Ishikawa (cell line): Measurements from ENCODE around the gene ZDHHC24.

ENCODE experiments used
- CEBPB ChIP-seq: IDR thresholded peaks from 2 replicates; pipeline ENCODE4 v1.6.1; 2012
- CREB1 ChIP-seq: IDR thresholded peaks from 2 replicates; pipeline ENCODE4 v1.6.1; 2012; ENCODE audit warnings: low read depth
- EP300 ChIP-seq: IDR thresholded peaks from 2 replicates; pipeline ENCODE4 v1.6.1; 2012; ENCODE audit warnings: borderline replicate concordance
- NFIC ChIP-seq: IDR thresholded peaks from 2 replicates; pipeline ENCODE4 v1.6.1; 2012
- TAF1 ChIP-seq: IDR thresholded peaks from 2 replicates; pipeline ENCODE4 v1.6.1; 2012; ENCODE audit warnings: low read depth, mild to moderate bottlenecking

- TF ChIP-seq CEBPB (no peak), CREB1 (no peak), EP300 (no peak), NFIC (no peak), TAF1 (no peak)
Measured at GRCh38 chr11:66494935-66495334, 50.9 kb downstream of the ZDHHC24 start.
